ENCODE results near the gene LEKR1.

The LEKR1 gene

DNA sequence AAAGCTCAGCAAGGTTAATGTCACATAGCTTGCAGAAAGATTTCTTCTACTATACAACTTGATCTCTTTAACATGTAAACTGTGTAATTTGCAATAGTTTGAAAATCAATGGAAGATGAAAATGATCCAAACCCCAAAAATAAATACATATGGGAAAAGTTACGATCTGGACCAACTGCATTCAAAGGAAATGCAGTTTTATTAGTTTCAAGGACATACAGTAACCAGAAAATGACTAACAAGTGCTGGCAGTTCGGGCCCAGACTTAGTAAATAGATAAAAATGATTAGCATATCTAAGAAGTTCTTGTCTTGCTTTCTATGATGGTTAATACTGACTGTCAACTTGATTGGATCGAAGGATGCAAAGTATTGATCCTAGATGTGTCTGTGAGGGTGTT, 37.3 kb upstream of the LEKR1 start:
- no peak for TF ChIP-seq ZFX (IDR thresholded peaks at IDR 0.05)
- TF ChIP-seq, protein P1, sequence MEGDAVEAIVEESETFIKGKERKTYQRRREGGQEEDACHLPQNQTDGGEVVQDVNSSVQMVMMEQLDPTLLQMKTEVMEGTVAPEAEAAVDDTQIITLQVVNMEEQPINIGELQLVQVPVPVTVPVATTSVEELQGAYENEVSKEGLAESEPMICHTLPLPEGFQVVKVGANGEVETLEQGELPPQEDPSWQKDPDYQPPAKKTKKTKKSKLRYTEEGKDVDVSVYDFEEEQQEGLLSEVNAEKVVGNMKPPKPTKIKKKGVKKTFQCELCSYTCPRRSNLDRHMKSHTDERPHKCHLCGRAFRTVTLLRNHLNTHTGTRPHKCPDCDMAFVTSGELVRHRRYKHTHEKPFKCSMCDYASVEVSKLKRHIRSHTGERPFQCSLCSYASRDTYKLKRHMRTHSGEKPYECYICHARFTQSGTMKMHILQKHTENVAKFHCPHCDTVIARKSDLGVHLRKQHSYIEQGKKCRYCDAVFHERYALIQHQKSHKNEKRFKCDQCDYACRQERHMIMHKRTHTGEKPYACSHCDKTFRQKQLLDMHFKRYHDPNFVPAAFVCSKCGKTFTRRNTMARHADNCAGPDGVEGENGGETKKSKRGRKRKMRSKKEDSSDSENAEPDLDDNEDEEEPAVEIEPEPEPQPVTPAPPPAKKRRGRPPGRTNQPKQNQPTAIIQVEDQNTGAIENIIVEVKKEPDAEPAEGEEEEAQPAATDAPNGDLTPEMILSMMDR (conservative IDR thresholded peaks at IDR 0.05), result no peak
- H3K27ac ChIP-seq, result no peak overlapping the region

DNA sequence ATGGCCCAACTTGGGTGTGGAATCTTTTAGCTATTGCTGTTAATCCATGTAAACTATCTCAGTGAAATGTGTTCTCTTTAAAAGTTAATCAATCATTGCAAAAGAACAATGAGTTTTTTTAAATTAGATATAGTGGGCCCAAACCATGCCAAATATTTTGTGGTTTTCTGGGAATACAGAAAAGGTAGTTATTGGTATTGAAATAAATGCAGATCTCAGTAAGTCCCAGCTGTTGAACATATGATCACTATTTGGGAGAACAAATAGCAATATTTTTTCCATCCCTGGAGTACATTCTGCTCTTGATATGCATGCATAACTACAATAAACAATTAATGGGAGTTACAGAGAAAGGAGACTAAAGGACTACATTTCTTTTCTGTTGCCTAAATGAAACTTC, 36.0 kb upstream of the LEKR1 start:
- TF ChIP-seq, protein P1 (conservative IDR thresholded peaks at IDR 0.05), result no peak
- H3K27ac ChIP-seq, result no peak overlapping the region

- TF ChIP-seq ZFX (IDR thresholded peaks at IDR 0.05), result no peak
- TF ChIP-seq, protein P1 (conservative IDR thresholded peaks at IDR 0.05), result no peak
- no peak overlapping the region for H3K27ac ChIP-seq
These were observed 34.0 kb upstream of the LEKR1 start for GRCh38 chr3:156792114-156792513.

DNA sequence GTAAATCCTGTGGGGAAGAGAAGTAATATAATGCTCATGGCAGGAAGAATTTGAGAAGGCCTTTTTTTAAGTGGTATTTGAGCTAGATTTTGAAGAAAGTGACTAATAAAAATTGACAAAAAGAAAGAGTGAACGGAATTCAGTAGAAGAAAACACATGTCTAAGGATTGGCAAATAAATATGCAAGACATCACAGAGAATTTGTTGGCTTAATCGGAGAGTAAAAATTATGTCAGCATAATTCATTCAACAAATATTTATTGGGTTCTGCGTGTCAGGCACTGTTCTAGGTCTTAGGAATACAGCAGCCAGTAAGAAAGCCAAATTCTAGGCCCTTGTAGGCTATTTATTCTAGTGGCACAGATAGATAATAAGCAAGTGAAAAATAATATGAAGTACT, 33.6 kb upstream of the LEKR1 start:
- H3K27ac ChIP-seq, result no peak overlapping the region
- TF ChIP-seq ZFX (IDR thresholded peaks at IDR 0.05), result no peak
- TF ChIP-seq, protein P1 (conservative IDR thresholded peaks at IDR 0.05), result no peak

GRCh38 chr3:156792945-156793344, 33.2 kb upstream of the LEKR1 start:
- H3K27ac ChIP-seq, result no peak overlapping the region
- TF ChIP-seq ZFX (IDR thresholded peaks at IDR 0.05), result no peak
- TF ChIP-seq, protein P1 (conservative IDR thresholded peaks at IDR 0.05), result no peak

GRCh38 chr3:156793400-156793799, 32.8 kb upstream of the LEKR1 start:
- TF ChIP-seq, protein P1 (conservative IDR thresholded peaks at IDR 0.05), result no peak
- no peak for TF ChIP-seq ZFX (IDR thresholded peaks at IDR 0.05)
- H3K27ac ChIP-seq, result no peak overlapping the region

DNA sequence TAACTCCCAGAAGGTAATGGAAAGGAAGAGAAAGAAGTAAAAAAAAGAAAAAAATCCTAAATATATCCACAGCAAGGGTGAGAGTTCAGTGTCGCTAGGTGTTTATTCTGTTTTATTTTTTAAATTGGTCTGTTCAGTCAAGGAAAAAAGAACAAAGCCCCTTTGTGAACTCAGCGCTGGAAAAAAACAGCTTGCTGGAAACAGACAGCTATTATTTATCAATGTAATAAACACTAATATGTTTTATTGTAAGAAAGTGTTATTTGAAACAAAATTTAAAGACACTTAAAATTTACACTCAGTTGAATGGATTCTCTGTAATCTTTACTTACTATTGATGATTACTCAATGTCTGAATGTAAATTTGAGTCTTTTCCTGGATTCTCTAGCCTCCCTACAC, 32.3 kb upstream of the LEKR1 start:
- no peak overlapping the region for H3K27ac ChIP-seq
- TF ChIP-seq, protein P1 (conservative IDR thresholded peaks at IDR 0.05), result no peak
- no peak for TF ChIP-seq ZFX (IDR thresholded peaks at IDR 0.05)
